PC-3 (cell line): ENCODE results near the gene TRPV6. TPM values are rescaled to one million over a fixed set of nuclear protein-coding genes. Genes with fewer than 3 reads are reported as not detected.

Experiments used
- ATAC-seq: fragments of 200-7000 bp; cut with Tn5 transposase; 2 replicates; pipeline ENCODE4 v1.9.1; 2020; ENCODE audit warnings: mild to moderate bottlenecking, moderate library complexity
- BruUV-seq: library from RNA; stranded (reverse); fragments of 400-500 nt; replicated peaks from 2 replicates; lab custom pipeline; 2021; lab: Mats Ljungman, UMichigan
- CTCF ChIA-PET: fragments of 300-600 bp; sonication (Branson Sonifier 250); formaldehyde crosslinking; loops from one replicate; lab custom pipeline; 2022; ENCODE audit warnings: antibody characterized with exemption; lab: Charles Lee
- POLR2A ChIA-PET: fragments of 300-600 bp; sonication (Branson Sonifier 250); formaldehyde crosslinking; loops from one replicate; lab custom pipeline; 2022; ENCODE audit warnings: antibody characterized with exemption; ENCODE audit not compliant: unreplicated experiment; lab: Charles Lee
- DNase-seq: peaks from one replicate; pipeline ENCODE4 v3.0.0-alpha.2; 2015
- H2AFZ ChIP-seq: fragments of 300-600 bp; sonication (generic); 2 replicates; pipeline ENCODE4 v1.6.0; 2016; ENCODE audit warnings: antibody characterized with exemption, low read length
- H3F3A ChIP-seq: fragments of 300-600 bp; sonication (generic); one replicate; pipeline ENCODE4 v1.6.0; 2017; ENCODE audit warnings: antibody characterized with exemption, low read length, control low read depth, mild to moderate bottlenecking; ENCODE audit not compliant: unreplicated experiment
- H3K27ac ChIP-seq: fragments of 300-600 bp; sonication (generic); 2 replicates; pipeline ENCODE4 v1.5.1; 2016; ENCODE audit warnings: mild to moderate bottlenecking, low read length
- H3K27me3 ChIP-seq: fragments of 300-600 bp; sonication (generic); 2 replicates; pipeline ENCODE4 v1.6.1; 2016; ENCODE audit warnings: low read length, mixed read lengths
- H3K36me3 ChIP-seq: fragments of 300-600 bp; sonication (generic); 2 replicates; pipeline ENCODE4 v1.6.1; 2016; ENCODE audit warnings: low read depth, mixed run types, low read length, mixed read lengths
- H3K4me1 ChIP-seq: fragments of 300-600 bp; sonication (generic); 2 replicates; pipeline ENCODE4 v1.5.1; 2016; ENCODE audit warnings: low read length; ENCODE audit not compliant: insufficient read depth
- H3K4me2 ChIP-seq: fragments of 300-600 bp; sonication (generic); 2 replicates; pipeline ENCODE4 v1.6.0; 2016; ENCODE audit warnings: low read length
- H3K4me3 ChIP-seq: fragments of 300-600 bp; sonication (generic); 2 replicates; pipeline ENCODE4 v1.5.1; 2016; ENCODE audit warnings: mild to moderate bottlenecking, low read length, mixed read lengths
- H3K79me2 ChIP-seq: fragments of 300-600 bp; sonication (generic); 2 replicates; pipeline ENCODE4 v1.6.1; 2017; ENCODE audit warnings: low read length, mixed read lengths
- H3K9ac ChIP-seq: fragments of 300-600 bp; sonication (generic); 2 replicates; pipeline ENCODE4 v1.6.0; 2016; ENCODE audit warnings: mild to moderate bottlenecking, low read length
- H3K9me2 ChIP-seq: fragments of 300-600 bp; sonication (generic); replicated peaks from 2 replicates; pipeline ENCODE4 v1.6.1; 2016; ENCODE audit warnings: mixed run types, low read length, mixed read lengths
- H3K9me3 ChIP-seq: fragments of 300-600 bp; sonication (generic); 2 replicates; pipeline ENCODE4 v1.6.1; 2016; ENCODE audit warnings: low read length, mixed read lengths
- H4K20me1 ChIP-seq: fragments of 300-600 bp; sonication (generic); 2 replicates; pipeline ENCODE4 v1.6.1; 2016; ENCODE audit warnings: low read length, mixed read lengths
- EZH2 ChIP-seq: fragments of 300-600 bp; sonication (generic); IDR thresholded peaks from one replicate; pipeline ENCODE4 v1.6.1; 2017; ENCODE audit warnings: antibody characterized with exemption, mild to moderate bottlenecking, low read length; ENCODE audit not compliant: unreplicated experiment
- EZH2phosphoT487 ChIP-seq: fragments of 300-600 bp; sonication (generic); IDR thresholded peaks from 2 replicates; pipeline ENCODE4 v1.6.1; 2018; ENCODE audit warnings: mild to moderate bottlenecking, antibody characterized with exemption, low read length, borderline replicate concordance
- intact Hi-C: fragments of 100-400 bp; cut with micrococcal nuclease; formaldehyde crosslinking; loops from 2 replicates; pipeline ENCODE4 v1.9.0; 2023
- total RNA-seq: library from RNA; depleted of rRNA; stranded (reverse); fragments of >200 nt; gene quantifications from 2 replicates; pipeline ENCODE4 v1.2.3, GENCODE V29; 2014
- TF ChIP-seq, protein P1 (sequence below): fragments of 300-600 bp; sonication (generic); conservative IDR thresholded peaks from 2 replicates; pipeline ENCODE4 v1.5.1; 2017; ENCODE audit warnings: antibody characterized with exemption, low read depth, mild to moderate bottlenecking, low read length

The TRPV6 gene
- total RNA-seq, 1 experiment from 2014 or later: 1.4 TPM

DNA sequence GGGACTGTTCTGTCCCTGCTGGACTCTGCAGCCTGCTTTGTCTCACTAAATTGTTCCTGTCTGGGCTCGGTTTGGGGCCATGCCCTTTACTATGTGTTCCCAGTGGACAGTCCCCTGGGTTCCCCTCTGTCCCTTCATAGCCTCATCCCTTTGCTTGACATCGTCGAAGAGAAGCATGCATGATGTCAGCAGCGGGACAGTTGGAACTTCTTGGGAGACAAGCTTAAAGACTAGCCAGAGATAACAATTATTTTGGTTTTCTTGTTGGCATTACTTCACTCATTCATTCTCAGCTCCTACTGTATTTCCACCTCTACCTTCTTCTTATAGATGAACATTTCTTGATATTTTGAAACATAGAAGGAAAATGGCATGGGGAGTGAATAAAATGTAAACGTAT lies 27.9 kb downstream of the TRPV6 start:
- intact Hi-C loops: no loop called here

DNA sequence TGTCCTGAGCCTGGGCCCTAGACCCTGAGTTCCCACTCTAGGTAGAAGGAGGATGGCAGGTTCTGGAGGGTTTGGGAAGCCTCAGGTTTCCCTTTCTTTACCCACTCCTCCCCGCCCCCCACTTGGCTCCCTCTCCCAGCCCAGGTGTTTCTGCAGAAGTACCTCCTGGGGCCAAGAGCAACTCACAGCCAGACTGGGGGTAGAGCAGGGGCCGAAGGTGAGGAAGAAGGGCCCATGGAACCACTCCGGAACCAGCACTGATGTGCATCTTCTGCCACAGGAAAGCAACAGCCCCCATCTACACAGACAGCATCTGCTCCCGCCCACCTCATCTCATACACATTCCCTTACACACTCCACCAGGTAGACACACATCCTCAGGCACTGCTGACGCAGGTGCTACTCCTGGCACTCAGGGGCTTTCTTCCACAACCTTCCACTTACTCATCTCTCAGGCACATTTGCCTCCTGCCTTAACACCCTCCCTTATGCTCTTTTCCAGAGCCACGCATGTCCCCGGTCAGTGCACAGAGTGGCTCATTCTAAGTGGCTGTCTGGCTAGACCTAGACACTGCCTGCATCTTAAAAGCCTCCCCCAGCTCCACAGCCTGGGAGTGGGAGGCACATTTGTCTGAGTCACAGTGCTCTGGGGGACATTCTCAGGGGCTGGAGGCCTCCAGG lies 28.8 kb downstream of the TRPV6 start:
- Histone ChIP-seq H3K27me3 (no peaks in the 10 kb centered on the region), H3K27ac (no peak overlapping the region), H4K20me1 (no peaks in the 10 kb centered on the region), H3K36me3 (peaks cover 4% of the 10 kb centered on the region), H3K79me2 (0 out of 2 replicates have a peak, but pooled peaks cover 6% of the 10 kb centered on the region), H3K9me2 (no peaks in the 10 kb centered on the region), H3K4me1 (peaks cover 24% of the 10 kb centered on the region), H3K4me3 (no peak overlapping the region), H3F3A (no peaks in the 10 kb centered on the region), H3K4me2 (no peak overlapping the region), H3K9ac (no peak overlapping the region), H3K9me3 (no peaks in the 10 kb centered on the region), H2AFZ (no peak overlapping the region)
- CTCF ChIA-PET: no interaction called here
- ATAC-seq (no peak), DNase-seq (no peak)
- BruUV-seq: no TSS peak
- TF ChIP-seq EZH2 (no peak), EZH2phosphoT487 (no peak)
- TF ChIP-seq, protein P1, sequence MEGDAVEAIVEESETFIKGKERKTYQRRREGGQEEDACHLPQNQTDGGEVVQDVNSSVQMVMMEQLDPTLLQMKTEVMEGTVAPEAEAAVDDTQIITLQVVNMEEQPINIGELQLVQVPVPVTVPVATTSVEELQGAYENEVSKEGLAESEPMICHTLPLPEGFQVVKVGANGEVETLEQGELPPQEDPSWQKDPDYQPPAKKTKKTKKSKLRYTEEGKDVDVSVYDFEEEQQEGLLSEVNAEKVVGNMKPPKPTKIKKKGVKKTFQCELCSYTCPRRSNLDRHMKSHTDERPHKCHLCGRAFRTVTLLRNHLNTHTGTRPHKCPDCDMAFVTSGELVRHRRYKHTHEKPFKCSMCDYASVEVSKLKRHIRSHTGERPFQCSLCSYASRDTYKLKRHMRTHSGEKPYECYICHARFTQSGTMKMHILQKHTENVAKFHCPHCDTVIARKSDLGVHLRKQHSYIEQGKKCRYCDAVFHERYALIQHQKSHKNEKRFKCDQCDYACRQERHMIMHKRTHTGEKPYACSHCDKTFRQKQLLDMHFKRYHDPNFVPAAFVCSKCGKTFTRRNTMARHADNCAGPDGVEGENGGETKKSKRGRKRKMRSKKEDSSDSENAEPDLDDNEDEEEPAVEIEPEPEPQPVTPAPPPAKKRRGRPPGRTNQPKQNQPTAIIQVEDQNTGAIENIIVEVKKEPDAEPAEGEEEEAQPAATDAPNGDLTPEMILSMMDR: no peak
- intact Hi-C loops: no loop called here
- POLR2A ChIA-PET: interaction anchor here (0.6 kb wide), 1 partner anchor 21 kb away, joined by 5 read pairs; no protein-coding TSS in a partner anchor

More for the DNA sequence above, 27.9 kb downstream of the TRPV6 start:
- no peaks in the 10 kb centered on the region for H3K9me3 ChIP-seq
- H3K27ac ChIP-seq: no peak overlapping the region
- H3F3A ChIP-seq: no peaks in the 10 kb centered on the region
- H3K4me1 ChIP-seq: peaks cover 24% of the 10 kb centered on the region
- no peak overlapping the region for H3K9ac ChIP-seq
- no peaks in the 10 kb centered on the region for H3K27me3 ChIP-seq
- no peak for TF ChIP-seq EZH2
- TF ChIP-seq EZH2phosphoT487: no peak
- TF ChIP-seq, protein P1: no peak
- POLR2A ChIA-PET: no interaction called here
- no peaks in the 10 kb centered on the region for H4K20me1 ChIP-seq
- H3K4me3 ChIP-seq: no peak overlapping the region
- H3K4me2 ChIP-seq: no peak overlapping the region
- CTCF ChIA-PET: no interaction called here
- no TSS peak for BruUV-seq
- no peak overlapping the region for H2AFZ ChIP-seq
- H3K9me2 ChIP-seq: no peaks in the 10 kb centered on the region
- DNase-seq (no peak), ATAC-seq (no peak)
- H3K36me3 ChIP-seq: peaks cover 4% of the 10 kb centered on the region
- 0 out of 2 replicates have a peak, but pooled peaks cover 6% of the 10 kb centered on the region for H3K79me2 ChIP-seq
